GM18526 (cell line): ENCODE measurements around the gene SYNJ1.
A peak's percentile ranks its signal among the peaks of the same experiment; 100 is the strongest.

Experiments
- POLR2A ChIP-seq: IDR thresholded peaks from 3 replicates; pipeline ENCODE4 v1.6.1; 2011; ENCODE audit not compliant: insufficient read length; ENCODE audit errors: extremely low read depth

The SYNJ1 gene

GRCh38 chr21:32727687-32728455, at the start of gene SYNJ1:
TSS of gene SYNJ1 (minus strand) at chr21:32728013. CDS start at chr21:32726895, 1,118 bp downstream.
- peak; percentile 70 for TF ChIP-seq POLR2A

- TF ChIP-seq POLR2A, result no peak
Observed at GRCh38 chr21:32777269-32777668, 49.5 kb upstream of the SYNJ1 start.

GRCh38 chr21:32776743-32777142, 48.9 kb upstream of the SYNJ1 start:
- TF ChIP-seq POLR2A, result no peak

- no peak for TF ChIP-seq POLR2A
Observed at GRCh38 chr21:32772281-32773047, 44.7 kb upstream of the SYNJ1 start.

- no peak for TF ChIP-seq POLR2A
Observed at GRCh38 chr21:32770871-32771523, 43.2 kb upstream of the SYNJ1 start.

DNA sequence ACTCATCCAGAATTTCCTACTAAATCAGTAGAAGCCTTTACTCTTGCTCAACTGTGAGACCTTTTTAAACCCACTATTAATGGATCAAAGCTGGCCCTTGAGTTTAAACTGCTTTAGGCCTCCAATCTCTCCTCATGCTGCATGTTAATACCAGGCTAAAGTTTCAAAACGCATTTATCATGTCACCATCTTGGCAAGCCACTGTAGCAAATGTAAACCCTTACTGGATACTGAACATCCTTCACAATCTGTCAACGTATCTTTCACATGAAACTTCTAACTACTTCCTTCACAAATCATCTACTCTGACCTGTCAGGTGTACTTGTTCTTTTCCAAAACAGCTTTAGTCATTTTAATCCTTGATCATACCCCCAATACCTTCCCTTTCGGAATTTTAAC, 40.7 kb upstream of the SYNJ1 start:
- no peak for TF ChIP-seq POLR2A

DNA sequence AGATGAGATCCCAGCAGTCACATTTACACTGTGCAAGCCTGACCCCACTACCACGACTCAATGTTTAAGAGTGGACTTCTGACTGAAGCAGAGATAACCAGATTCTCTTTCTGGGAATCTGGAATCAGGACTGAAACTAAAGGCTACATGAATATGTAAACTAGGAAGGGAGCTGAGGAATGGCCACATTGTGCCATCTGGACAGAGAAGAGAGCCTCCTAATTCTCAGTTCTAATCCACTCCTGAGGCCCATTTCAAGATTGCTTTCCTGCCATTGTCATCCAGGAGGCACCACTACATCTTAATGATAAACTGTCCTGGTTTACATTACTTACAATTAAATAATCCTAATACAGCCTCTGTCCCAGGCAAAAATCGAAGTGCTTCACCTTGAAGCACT, 37.2 kb upstream of the SYNJ1 start:
- TF ChIP-seq POLR2A, result no peak

- TF ChIP-seq POLR2A, result no peak
Observed at GRCh38 chr21:32764186-32764585, 36.4 kb upstream of the SYNJ1 start.

- TF ChIP-seq POLR2A, result no peak
Observed at GRCh38 chr21:32757804-32758203, 30.0 kb upstream of the SYNJ1 start.

- no peak for TF ChIP-seq POLR2A
Observed at GRCh38 chr21:32756096-32756495, 28.3 kb upstream of the SYNJ1 start.

DNA sequence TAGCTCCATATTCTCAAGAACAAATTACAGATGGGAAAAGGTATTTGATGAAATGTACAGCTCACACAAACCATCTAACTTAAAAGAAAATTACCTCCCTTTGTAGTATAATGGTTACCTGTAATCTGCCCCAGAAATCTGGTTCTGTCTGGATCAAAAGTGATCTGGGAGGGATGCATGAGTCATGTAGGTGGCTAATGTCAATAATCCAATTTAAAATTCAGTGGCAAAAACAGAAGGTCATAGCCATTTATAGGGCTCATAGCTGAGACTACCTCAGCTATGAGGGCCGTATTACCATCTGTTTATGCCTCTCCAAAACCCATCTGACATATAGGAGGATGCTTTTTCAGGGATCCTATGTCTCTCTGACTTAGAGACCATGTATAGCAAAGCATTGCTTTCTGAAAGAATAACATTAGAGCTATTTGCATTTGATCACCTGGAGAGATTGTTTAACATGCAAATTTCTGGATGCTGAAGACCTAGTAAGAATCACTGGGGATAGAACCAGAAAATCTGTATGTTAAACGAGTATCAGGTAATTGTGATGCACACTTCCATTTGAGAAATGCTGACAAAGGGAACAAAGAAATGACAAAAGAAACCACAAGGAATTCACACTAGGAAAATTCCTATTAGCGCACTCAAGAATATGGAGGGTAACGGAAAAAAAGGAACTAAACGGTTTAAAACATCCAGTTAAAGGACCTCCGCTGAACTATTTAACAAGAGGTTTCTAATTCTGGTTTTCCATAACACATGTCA, 26.2 kb upstream of the SYNJ1 start:
- no peak for TF ChIP-seq POLR2A

DNA sequence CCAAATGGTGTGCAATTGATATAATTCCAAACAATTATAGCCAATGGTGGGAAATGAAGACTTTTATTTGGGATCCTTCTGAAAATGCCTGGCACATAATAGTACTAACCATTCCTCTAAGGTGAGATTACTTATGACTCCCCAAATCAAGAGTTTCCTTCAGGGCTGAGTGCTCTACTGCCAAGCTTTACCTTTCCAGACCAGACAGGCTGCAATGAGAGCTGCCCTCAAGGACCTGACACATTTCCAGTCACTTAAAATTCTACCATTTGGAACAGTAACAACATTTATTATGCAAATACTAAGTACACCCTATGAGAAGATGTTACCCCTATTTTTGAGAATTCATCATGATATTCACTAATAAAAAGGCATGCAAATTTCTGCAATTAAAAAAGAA, 22.6 kb upstream of the SYNJ1 start:
- no peak for TF ChIP-seq POLR2A

GRCh38 chr21:32749662-32750061, 21.8 kb upstream of the SYNJ1 start:
- no peak for TF ChIP-seq POLR2A

GRCh38 chr21:32748529-32748928, 20.7 kb upstream of the SYNJ1 start:
- TF ChIP-seq POLR2A, result no peak

GRCh38 chr21:32747396-32747795, 19.6 kb upstream of the SYNJ1 start:
- no peak for TF ChIP-seq POLR2A

DNA sequence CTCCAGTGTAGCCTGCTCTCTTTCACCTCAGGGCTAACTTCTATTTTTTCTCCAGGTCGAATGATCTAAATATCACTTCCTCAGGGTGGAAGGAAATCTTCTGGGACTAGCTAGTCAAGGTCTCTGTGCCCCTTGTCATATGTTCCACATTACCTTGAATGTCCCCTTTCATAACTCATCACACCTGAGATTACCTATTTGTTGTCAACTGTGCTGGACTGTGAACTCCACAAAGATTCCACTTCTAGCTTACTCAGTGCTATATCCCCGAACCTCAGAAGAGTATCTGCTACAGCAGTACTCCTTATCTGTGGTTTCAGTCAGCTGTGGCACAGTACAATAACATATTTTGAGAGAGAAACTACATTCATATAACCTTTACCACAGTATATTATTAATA, 14.6 kb upstream of the SYNJ1 start:
- no peak for TF ChIP-seq POLR2A

GRCh38 chr21:32741336-32741735, 13.5 kb upstream of the SYNJ1 start:
- TF ChIP-seq POLR2A, result no peak
